ENCODE measurements around the gene PTPN4. TPM values are rescaled to one million over a fixed set of nuclear protein-coding genes. Genes with fewer than 3 reads are reported as not detected.

PTPN4 gene
- polyA plus RNA-seq, 1 donor from 2014 or later: 22.0 TPM

DNA sequence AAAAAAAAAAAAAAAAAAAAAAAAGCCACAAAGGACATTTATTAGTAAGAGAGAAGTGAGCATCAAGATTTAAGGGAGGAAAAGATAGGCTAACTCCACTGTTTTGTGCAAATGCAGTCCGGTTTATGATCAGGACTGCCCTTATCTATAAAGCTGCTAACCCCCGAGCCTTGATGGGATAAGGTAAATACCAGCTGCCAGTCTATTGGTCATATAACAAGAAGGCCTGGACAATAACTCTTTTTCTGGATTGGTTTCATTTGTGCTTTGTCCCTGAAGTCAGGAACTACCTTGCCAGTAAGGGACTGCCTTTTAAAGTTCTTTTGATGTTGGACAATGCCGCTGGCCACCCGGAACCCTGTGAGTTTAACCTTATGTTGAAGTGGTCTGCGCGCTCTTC, 15.4 kb downstream of the PTPN4 start:
- Histone ChIP-seq H2AFZ (ENCODE audit: low read depth, low read length) (no peak overlapping the region), H3K27ac (ENCODE audit: low read length) (no peak overlapping the region), H3K27me3 (ENCODE audit: insufficient read depth, low read depth, low read length) (no peaks in the 10 kb centered on the region), H3K9me2 (ENCODE audit: insufficient read depth, low read length) (no peaks in the 10 kb centered on the region), H3K9ac (ENCODE audit: low read length) (no peak overlapping the region), H3K9me3 (ENCODE audit: low read length) (no peaks in the 10 kb centered on the region), H4K20me1 (ENCODE audit: insufficient read depth) (no peaks in the 10 kb centered on the region), H3K79me2 (replicated peaks; ENCODE audit: insufficient read depth, low read length) (peaks cover 19% of the 10 kb centered on the region), H3F3A (ENCODE audit: insufficient read depth, low read length, poor library complexity, severe bottlenecking) (no peaks in the 10 kb centered on the region), H3K4me3 (ENCODE audit: low read length) (no peak overlapping the region), H3K4me2 (ENCODE audit: low read length) (no peak overlapping the region), H3K36me3 (ENCODE audit: insufficient read depth, low read length) (no peaks in the 10 kb centered on the region)
- no peak for TF ChIP-seq RAD21 (conservative IDR thresholded peaks at IDR 0.05)
- TF ChIP-seq SMC3 (conservative IDR thresholded peaks at IDR 0.05; ENCODE audit: poor library complexity): no peak
- TF ChIP-seq, protein P1, sequence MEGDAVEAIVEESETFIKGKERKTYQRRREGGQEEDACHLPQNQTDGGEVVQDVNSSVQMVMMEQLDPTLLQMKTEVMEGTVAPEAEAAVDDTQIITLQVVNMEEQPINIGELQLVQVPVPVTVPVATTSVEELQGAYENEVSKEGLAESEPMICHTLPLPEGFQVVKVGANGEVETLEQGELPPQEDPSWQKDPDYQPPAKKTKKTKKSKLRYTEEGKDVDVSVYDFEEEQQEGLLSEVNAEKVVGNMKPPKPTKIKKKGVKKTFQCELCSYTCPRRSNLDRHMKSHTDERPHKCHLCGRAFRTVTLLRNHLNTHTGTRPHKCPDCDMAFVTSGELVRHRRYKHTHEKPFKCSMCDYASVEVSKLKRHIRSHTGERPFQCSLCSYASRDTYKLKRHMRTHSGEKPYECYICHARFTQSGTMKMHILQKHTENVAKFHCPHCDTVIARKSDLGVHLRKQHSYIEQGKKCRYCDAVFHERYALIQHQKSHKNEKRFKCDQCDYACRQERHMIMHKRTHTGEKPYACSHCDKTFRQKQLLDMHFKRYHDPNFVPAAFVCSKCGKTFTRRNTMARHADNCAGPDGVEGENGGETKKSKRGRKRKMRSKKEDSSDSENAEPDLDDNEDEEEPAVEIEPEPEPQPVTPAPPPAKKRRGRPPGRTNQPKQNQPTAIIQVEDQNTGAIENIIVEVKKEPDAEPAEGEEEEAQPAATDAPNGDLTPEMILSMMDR (IDR thresholded peaks at IDR 0.05; ENCODE audit: poor library complexity, severe bottlenecking): no peak
- TF ChIP-seq, protein P2, sequence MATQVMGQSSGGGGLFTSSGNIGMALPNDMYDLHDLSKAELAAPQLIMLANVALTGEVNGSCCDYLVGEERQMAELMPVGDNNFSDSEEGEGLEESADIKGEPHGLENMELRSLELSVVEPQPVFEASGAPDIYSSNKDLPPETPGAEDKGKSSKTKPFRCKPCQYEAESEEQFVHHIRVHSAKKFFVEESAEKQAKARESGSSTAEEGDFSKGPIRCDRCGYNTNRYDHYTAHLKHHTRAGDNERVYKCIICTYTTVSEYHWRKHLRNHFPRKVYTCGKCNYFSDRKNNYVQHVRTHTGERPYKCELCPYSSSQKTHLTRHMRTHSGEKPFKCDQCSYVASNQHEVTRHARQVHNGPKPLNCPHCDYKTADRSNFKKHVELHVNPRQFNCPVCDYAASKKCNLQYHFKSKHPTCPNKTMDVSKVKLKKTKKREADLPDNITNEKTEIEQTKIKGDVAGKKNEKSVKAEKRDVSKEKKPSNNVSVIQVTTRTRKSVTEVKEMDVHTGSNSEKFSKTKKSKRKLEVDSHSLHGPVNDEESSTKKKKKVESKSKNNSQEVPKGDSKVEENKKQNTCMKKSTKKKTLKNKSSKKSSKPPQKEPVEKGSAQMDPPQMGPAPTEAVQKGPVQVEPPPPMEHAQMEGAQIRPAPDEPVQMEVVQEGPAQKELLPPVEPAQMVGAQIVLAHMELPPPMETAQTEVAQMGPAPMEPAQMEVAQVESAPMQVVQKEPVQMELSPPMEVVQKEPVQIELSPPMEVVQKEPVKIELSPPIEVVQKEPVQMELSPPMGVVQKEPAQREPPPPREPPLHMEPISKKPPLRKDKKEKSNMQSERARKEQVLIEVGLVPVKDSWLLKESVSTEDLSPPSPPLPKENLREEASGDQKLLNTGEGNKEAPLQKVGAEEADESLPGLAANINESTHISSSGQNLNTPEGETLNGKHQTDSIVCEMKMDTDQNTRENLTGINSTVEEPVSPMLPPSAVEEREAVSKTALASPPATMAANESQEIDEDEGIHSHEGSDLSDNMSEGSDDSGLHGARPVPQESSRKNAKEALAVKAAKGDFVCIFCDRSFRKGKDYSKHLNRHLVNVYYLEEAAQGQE (IDR thresholded peaks at IDR 0.05; ENCODE audit: borderline replicate concordance): no peak
- no peak for TF ChIP-seq TAF1 (IDR thresholded peaks at IDR 0.05; ENCODE audit: low read depth)
- no peak for TF ChIP-seq EP300 (conservative IDR thresholded peaks at IDR 0.05; ENCODE audit: poor library complexity, severe bottlenecking)
- no peak for TF ChIP-seq EZH2 (IDR thresholded peaks at IDR 0.05; ENCODE audit: borderline replicate concordance, insufficient read depth, low read length, poor library complexity, severe bottlenecking)
- no peak for TF ChIP-seq MXI1 (conservative IDR thresholded peaks at IDR 0.05; ENCODE audit: poor library complexity, severe bottlenecking)
- TF ChIP-seq POLR2AphosphoS5 (IDR thresholded peaks at IDR 0.05): no peak

DNA sequence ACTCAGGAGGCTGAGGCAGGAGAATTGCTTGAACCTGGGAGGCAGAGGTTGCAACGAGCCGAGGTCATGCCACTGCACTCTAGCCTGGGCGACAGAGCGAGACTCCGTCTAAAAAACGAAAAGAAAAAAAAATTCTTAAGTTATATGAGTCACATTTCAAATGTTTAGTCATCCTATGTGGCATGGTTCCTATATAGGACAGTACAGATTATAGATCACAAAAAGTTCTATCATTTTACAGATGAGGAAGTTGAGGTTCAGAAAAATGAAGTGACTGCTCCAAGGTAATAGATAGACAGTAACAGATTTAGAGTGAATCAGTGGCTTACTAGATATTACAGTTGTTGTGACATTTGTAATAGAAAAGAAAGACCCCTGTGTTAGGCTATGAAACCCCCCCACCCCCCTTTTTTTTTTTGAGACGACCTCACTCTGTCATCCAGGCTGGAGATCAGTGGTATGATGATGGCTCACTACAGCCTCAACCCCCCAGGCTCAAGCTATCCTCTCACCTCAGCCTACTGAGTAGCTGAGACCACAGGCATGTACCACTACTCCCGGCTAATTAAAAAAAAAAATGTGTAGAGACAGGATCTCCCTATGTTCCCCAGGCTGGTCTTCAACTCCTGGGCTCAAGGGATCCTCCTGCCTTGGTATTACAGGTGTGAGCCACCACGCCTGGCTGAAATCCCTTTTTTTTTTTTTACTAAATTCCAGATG, 22.7 kb downstream of the PTPN4 start:
- H3K9ac ChIP-seq (ENCODE audit: low read length): no peak overlapping the region
- no peak overlapping the region for H3K27ac ChIP-seq (ENCODE audit: low read length)
- H3K27me3 ChIP-seq (ENCODE audit: insufficient read depth, low read depth, low read length): no peaks in the 10 kb centered on the region
- no peak overlapping the region for H3K4me2 ChIP-seq (ENCODE audit: low read length)
- H2AFZ ChIP-seq (ENCODE audit: low read depth, low read length): no peak overlapping the region
- H3K36me3 ChIP-seq (ENCODE audit: insufficient read depth, low read length): no peaks in the 10 kb centered on the region
- no peaks in the 10 kb centered on the region for H3K9me3 ChIP-seq (ENCODE audit: low read length)
- no peak overlapping the region for H3K4me3 ChIP-seq (ENCODE audit: low read length)
- H3K79me2 ChIP-seq (replicated peaks; ENCODE audit: insufficient read depth, low read length): peaks cover 25% of the 10 kb centered on the region
- TF ChIP-seq EP300 (conservative IDR thresholded peaks at IDR 0.05; ENCODE audit: poor library complexity, severe bottlenecking) (no peak), MXI1 (conservative IDR thresholded peaks at IDR 0.05; ENCODE audit: poor library complexity, severe bottlenecking) (no peak), RAD21 (conservative IDR thresholded peaks at IDR 0.05) (no peak), SMC3 (conservative IDR thresholded peaks at IDR 0.05; ENCODE audit: poor library complexity) (no peak), TAF1 (IDR thresholded peaks at IDR 0.05; ENCODE audit: low read depth) (no peak), POLR2AphosphoS5 (IDR thresholded peaks at IDR 0.05) (no peak), EZH2 (IDR thresholded peaks at IDR 0.05; ENCODE audit: borderline replicate concordance, insufficient read depth, low read length, poor library complexity, severe bottlenecking) (no peak)
- TF ChIP-seq, protein P2 (IDR thresholded peaks at IDR 0.05; ENCODE audit: borderline replicate concordance): no peak
- TF ChIP-seq, protein P1 (IDR thresholded peaks at IDR 0.05; ENCODE audit: poor library complexity, severe bottlenecking): no peak
- H3F3A ChIP-seq (ENCODE audit: insufficient read depth, low read length, poor library complexity, severe bottlenecking): no peaks in the 10 kb centered on the region
- H3K9me2 ChIP-seq (ENCODE audit: insufficient read depth, low read length): no peaks in the 10 kb centered on the region
- no peaks in the 10 kb centered on the region for H4K20me1 ChIP-seq (ENCODE audit: insufficient read depth)

Data from neural cell (in vitro differentiated cells).